NCI-H2196 (cell line): ENCODE measurements around the gene STX1A.
"Not testable (repeated sequence)": the region's sequence is repeated elsewhere in the genome, so short reads cannot be mapped to it uniquely, and the experiment has no call there.

ENCODE experiments used
- DNase-seq: peaks from one replicate; lab custom pipeline; 2025; ENCODE audit not compliant: unreplicated experiment; lab: John Stamatoyannopoulos, UW

STX1A gene

GRCh38 chr7:73736885-73737284, 17.4 kb upstream of the STX1A start:
- DNase-seq = no peak

DNA sequence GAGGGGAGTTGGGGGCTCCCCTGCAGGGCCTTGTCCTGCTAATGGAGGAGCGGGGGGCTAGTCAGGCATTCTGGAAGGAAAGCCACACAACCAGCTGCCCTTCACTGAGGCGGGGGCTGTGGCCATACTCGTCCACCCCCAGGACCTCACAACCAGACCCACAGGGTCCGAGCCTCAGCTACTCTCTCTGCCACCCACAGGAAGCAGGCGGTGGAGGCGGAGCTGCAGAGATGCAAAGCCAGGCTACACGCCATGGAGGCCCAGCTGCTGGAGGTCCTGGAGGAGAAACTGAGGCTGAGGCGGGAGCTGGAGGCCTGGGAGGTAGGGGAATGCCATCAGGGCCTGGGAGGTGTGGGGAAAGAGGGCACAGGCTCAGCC, 16.0 kb upstream of the STX1A start:
- no peak for DNase-seq

DNA sequence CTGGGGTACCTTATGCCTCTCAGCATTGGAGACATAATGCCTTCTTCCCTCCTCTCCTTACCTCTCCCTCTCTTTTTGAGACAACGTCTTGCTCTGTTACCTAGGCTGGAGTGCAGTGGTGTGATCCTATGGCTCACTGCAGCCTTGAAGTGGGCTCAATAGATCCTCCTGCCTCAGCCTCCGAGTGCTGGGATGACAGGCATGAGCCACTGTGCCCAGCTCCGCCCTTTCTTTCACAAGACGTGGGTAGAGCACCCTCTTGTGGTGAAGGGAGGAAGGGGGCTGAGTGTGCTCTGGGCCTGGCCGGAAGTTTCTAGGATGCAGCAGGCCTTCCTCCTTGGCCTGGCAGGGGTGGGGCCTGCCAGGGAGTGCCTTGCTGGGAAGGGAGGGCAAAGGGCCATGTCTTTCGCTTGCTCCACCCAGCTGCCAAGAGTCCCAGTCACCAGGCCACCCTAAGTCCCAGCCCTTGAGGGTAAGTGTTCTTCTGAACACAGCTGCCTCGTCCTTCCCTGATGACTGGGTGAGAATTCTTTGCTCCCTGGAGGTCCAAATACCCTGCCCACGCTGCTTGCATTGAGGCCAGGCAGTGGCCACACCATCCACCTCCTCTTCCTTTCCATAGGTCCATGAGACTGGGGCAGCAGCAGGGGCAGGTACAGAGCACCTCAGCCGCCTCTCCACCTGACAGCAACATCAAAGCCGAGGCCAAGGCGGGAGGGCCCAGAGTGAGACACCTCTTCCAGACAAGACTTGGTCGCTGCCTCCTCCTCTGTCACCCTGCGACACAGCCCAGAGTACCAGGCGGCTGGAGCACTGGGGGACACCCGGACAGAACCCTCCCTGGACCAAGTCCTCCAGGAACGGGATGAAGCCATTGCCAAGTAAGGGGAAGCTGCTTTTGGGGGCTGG, 15.4 kb upstream of the STX1A start:
- DNase-seq = peak; percentile 97

GRCh38 chr7:73732397-73732796, 12.9 kb upstream of the STX1A start:
- no peak for DNase-seq

- no peak for DNase-seq
Observed at GRCh38 chr7:73730485-73730884, 11.0 kb upstream of the STX1A start.

DNA sequence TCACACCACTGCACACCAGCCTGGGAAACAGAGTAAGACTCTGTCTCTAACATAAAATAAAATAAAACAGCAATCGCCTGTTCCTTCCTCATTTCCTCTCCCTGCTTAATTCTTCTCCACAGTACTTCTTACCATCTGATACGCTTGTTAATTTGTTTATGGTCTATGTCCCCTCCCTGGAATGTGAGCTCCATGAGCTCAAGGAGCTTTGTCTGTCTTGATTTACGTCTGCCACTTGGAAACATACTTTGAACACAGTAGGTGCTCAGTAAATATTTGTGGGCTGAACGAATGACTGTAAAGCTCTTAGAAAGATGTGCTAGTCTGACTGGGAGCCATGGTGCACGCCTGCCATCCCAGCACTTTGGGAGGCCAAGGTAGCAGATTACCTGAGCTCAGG, 9.1 kb upstream of the STX1A start:
- DNase-seq = no peak

GRCh38 chr7:73727952-73728351, 8.5 kb upstream of the STX1A start:
- no peak for DNase-seq

DNA sequence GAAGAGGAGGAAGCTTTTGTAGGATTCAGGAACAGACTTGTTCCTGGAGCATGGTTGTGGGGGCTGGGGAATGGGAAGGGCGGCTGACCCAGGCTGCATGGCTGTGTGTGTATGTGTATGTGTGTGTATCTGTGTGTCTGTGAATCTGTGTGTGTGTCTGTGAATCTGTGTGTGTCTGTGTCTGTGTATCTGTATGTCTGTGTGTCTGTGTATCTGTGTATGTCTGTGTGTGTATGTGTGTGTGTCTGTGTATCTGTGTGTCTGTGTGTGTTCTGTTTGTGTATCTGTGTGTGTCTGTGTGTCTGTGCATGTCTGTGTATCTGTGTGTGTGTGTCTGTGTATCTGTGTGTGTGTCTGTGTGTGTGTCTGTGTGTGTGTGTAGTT, 6.6 kb upstream of the STX1A start:
- DNase-seq = no peak

DNA sequence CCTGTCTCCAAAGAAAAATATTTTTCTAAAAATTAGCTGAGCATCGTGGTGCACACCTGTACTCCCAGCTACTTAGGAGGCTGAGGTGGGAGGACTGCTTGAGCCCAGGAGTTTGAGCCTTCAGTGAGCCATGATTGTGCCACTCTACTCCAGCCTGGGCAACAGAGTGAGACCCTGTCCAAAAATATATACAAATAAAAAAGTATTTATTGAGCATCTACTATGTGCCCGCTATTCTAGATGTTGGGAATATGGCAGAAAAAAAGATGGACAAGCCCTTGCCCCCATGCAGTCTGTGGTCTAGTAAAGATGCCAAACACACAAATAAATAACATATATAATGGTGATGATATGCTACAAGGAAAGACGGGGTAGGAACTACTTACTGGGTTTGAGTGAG, 4.3 kb upstream of the STX1A start:
- DNase-seq = no peak

GRCh38 chr7:73722785-73723184, 3.3 kb upstream of the STX1A start:
- no peak for DNase-seq

DNA sequence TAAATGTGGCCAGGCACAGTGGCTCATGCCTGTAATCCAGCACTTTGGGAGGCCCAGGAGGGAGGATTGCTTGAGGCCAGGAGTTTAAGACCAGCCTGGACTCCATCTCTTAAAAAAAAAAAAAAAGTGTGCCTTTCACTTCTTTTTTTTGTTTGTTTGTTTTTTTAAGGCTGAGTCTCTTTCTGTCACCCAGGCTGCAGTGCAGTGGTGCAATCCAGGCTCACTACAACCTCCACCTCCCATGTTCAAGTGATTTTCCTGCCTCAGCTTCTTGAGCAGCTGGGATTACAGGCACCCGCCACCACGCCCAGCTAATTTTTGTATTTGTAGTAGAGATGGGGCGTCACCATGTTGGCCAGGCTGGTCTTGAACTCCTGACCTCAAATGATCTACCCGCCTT, 2.7 kb upstream of the STX1A start:
- DNase-seq = not testable (repeated sequence)

GRCh38 chr7:73721377-73721817, 1.9 kb upstream of the STX1A start:
- DNase-seq = peak; percentile 86

DNA sequence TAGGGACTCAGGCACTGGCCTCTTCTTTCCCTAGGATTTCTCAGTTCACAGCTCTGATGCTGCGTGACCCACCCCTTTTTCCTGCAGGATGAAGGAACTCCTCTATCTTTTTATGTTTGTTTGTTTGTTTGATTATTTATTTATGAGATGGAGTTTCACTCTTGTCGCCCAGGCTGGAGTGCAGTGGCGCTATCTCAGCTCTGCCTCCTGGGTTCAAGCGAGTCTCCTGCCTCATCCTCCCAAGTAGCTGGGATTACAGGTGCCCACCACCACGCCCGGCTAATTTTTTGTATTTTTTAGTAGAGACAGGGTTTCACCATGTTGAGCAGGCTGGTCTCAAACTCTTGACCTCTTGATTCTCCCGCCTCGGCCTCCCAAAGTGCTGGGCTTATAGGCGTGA, 974 bp upstream of the STX1A start:
- DNase-seq = not testable (repeated sequence)

- DNase-seq = no peak
Observed at GRCh38 chr7:73719806-73720169, 319 bp upstream of the STX1A start.

- no peak for DNase-seq
Observed at GRCh38 chr7:73718438-73718881, 1.0 kb downstream of the STX1A start.

DNA sequence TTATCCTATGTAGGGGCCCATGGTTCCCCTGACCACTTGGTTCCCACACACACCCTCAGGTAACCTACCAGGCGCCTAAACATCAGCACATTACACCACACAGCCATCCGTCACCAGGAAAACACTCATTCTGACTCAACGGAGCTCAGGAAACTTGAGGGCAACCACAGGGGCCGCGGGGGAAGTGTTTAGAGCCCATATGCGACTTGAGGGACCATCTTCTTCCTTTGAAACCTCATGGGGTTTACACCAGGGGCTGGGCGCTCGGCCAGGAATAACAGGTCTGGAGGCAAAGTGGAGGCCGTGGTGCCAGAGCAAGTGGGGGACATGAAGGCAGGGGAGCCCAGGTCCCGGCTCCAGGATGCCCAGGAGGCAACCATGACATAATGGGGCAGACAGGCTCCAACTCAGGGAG, 1.5 kb downstream of the STX1A start:
- no peak for DNase-seq

GRCh38 chr7:73717025-73717807, 2.3 kb downstream of the STX1A start:
- DNase-seq = no peak

GRCh38 chr7:73716318-73716890, 3.1 kb downstream of the STX1A start:
- DNase-seq = no peak

GRCh38 chr7:73715648-73716317, 3.7 kb downstream of the STX1A start:
- DNase-seq = peak; percentile 87

- not testable (repeated sequence) for DNase-seq
Observed at GRCh38 chr7:73713319-73713718, 6.2 kb downstream of the STX1A start.

GRCh38 chr7:73712773-73713172, 6.7 kb downstream of the STX1A start:
- no peak for DNase-seq
